HepG2 (cell line): ENCODE measurements around the gene NME2. TPM values are rescaled to one million over a fixed set of nuclear protein-coding genes. Genes with fewer than 3 reads are reported as not detected.

Experiments used
- ATAC-seq: fragments of 200-7000 bp; cut with Tn5 transposase; 3 replicates; pipeline ENCODE4 v1.9.1; 2020; ENCODE audit warnings: mild to moderate bottlenecking, moderate library complexity
- BruUV-seq: library from RNA; stranded (reverse); fragments of 400-500 nt; replicated peaks from 2 replicates; lab custom pipeline; 2021; lab: Mats Ljungman, UMichigan
- CTCF ChIA-PET: fragments of 300-600 bp; formaldehyde crosslinking; extraction: SDS; loops from one replicate; lab custom pipeline; 2021; ENCODE audit warnings: low total read pairs, inconsistent platforms, low intra/inter-chr PET ratio; lab: Yijun Ruan, JAX
- POLR2A ChIA-PET: fragments of 350-600 bp; sonication (Branson Sonifier 250); formaldehyde crosslinking; loops from one replicate; lab custom pipeline; 2020; ENCODE audit warnings: antibody characterized with exemption, inconsistent platforms; lab: Yijun Ruan, JAX
- DNase-seq: peaks from one replicate; pipeline ENCODE4 v3.0.0-alpha.2; 2015; ENCODE audit warnings: low spot score
- FAIRE-seq: peaks from 3 replicates; lab custom pipeline; 2011; peaks lifted over from hg19 to GRCh38; lab: Jason Lieb, UNC
- H2AFZ ChIP-seq: one replicate; pipeline ENCODE4 v1.6.1; 2011; ENCODE audit warnings: low read length, inconsistent platforms
- H3K27ac ChIP-seq: fragments of 300-600 bp; 3 replicates; pipeline ENCODE4 v1.8.0; 2011; ENCODE audit warnings: mixed run types, mild to moderate bottlenecking, mixed read lengths, low read length, inconsistent platforms; ENCODE audit not compliant: insufficient read depth; ENCODE audit errors: extremely low read length
- H3K27me3 ChIP-seq, 2 experiments: fragments of 200-600 bp in 1 of 2; 2 replicates in 1 of 2; 3 replicates in 1 of 2; pipeline versions ENCODE4 v1.6.0 to v1.8.0; 2011; ENCODE audit warnings: low read length in 2 of 2, mild to moderate bottlenecking in 2 of 2, moderate library complexity in 2 of 2, inconsistent platforms in 1 of 2; ENCODE audit not compliant: insufficient read depth in 2 of 2, control insufficient read depth in 1 of 2
- H3K36me3 ChIP-seq, 2 experiments: fragments of 200-600 bp in 1 of 2; replicated peaks in 1 of 2; 2 replicates in 1 of 2; 3 replicates in 1 of 2; pipeline versions ENCODE4 v1.5.1 to v1.8.0; 2011; ENCODE audit warnings: low read length in 2 of 2, inconsistent platforms in 1 of 2; ENCODE audit not compliant: insufficient read depth in 2 of 2, control insufficient read depth in 1 of 2
- H3K4me1 ChIP-seq: 2 replicates; pipeline ENCODE4 v1.5.1; 2012; ENCODE audit warnings: low read length, inconsistent platforms; ENCODE audit not compliant: insufficient read depth
- H3K4me2 ChIP-seq: 2 replicates; pipeline ENCODE4 v1.6.0; 2011; ENCODE audit warnings: low read depth, low read length, inconsistent platforms
- H3K4me3 ChIP-seq, 3 experiments: fragments of 200-600 bp in 1 of 3; sonication (generic), shearing (Covaris generic) in 1 of 3; replicated peaks in 1 of 3; 2 replicates each; pipeline ENCODE4 v1.5.1; 2011 to 2016; ENCODE audit warnings: low read length in 3 of 3, inconsistent platforms in 2 of 3, low read depth in 2 of 3, mild to moderate bottlenecking in 2 of 3, control low read depth in 1 of 3, mixed read lengths in 1 of 3; ENCODE audit not compliant: insufficient read depth in 1 of 3
- H3K79me2 ChIP-seq: one replicate; pipeline ENCODE4 v1.6.1; 2011; ENCODE audit warnings: low read length, inconsistent platforms; ENCODE audit not compliant: insufficient read depth
- H3K9ac ChIP-seq: 2 replicates; pipeline ENCODE4 v1.6.0; 2011; ENCODE audit warnings: mild to moderate bottlenecking, low read depth, low read length, inconsistent platforms; ENCODE audit not compliant: insufficient read depth
- H3K9me3 ChIP-seq: 2 replicates; pipeline ENCODE4 v1.5.1; 2012; ENCODE audit warnings: mild to moderate bottlenecking, low read length
- H4K20me1 ChIP-seq: 2 replicates; pipeline ENCODE4 v1.6.0; 2011; ENCODE audit warnings: inconsistent platforms, mild to moderate bottlenecking, low read length, moderate library complexity; ENCODE audit not compliant: insufficient read depth
- CAMTA2 ChIP-seq: sonication (generic); formaldehyde crosslinking; IDR thresholded peaks from 2 replicates; pipeline ENCODE4 v1.4.0; 2020; ENCODE audit warnings: mild to moderate bottlenecking, missing genetic modification reagents, borderline replicate concordance
- FOXJ3 ChIP-seq: sonication (generic); formaldehyde crosslinking; IDR thresholded peaks from 2 replicates; pipeline ENCODE4 v1.4.0; 2020; ENCODE audit warnings: missing genetic modification reagents, mild to moderate bottlenecking, borderline replicate concordance
- HNRNPK ChIP-seq: fragments of 200-400 bp; formaldehyde crosslinking; IDR thresholded peaks from 2 replicates; pipeline ENCODE4 v1.6.1; 2018; ENCODE audit warnings: low read length, low read depth, moderate library complexity, mild to moderate bottlenecking; ENCODE audit not compliant: poor library complexity, severe bottlenecking
- HOXA7 ChIP-seq: sonication (generic); formaldehyde crosslinking; IDR thresholded peaks from 2 replicates; pipeline ENCODE4 v1.8.1; 2022; ENCODE audit warnings: mild to moderate bottlenecking, missing genetic modification reagents, moderate library complexity
- PHF5A ChIP-seq: IDR thresholded peaks from one replicate; pipeline ENCODE4 v1.6.1; 2018; ENCODE audit warnings: low read depth, missing genetic modification reagents; ENCODE audit not compliant: unreplicated experiment
- SIN3B ChIP-seq: fragments of 150-350 bp; IDR thresholded peaks from 2 replicates; pipeline ENCODE4 v1.6.1; 2014; ENCODE audit warnings: low read length
- TCF12 ChIP-seq, 2 experiments: fragments of 450-650 bp in 1 of 2; sonication (generic) in 1 of 2; formaldehyde crosslinking in 1 of 2; IDR thresholded peaks; 2 replicates each; pipeline versions ENCODE4 v1.6.1 to v1.8.0; 2017 to 2022; ENCODE audit warnings: antibody characterized with exemption in 1 of 2, mild to moderate bottlenecking in 1 of 2, missing genetic modification reagents in 1 of 2, moderate library complexity in 1 of 2
- WGBS: methylation state at CpG from one replicate; pipeline ENCODE4 v1.1.6; 2017; ENCODE audit warnings: low lambda C conversion rate; 5-methylcytosine and 5-hydroxymethylcytosine counted together
- in situ Hi-C: cut with HindIII; loops from 2 replicates; pipeline ENCODE4 v1.10.0; 2017; ENCODE audit warnings: low pct_unique_long_range_greater_than_20kb; ENCODE audit not compliant: extremely low pct_ligation_motif_present
- intact Hi-C: fragments of 100-400 bp; cut with micrococcal nuclease; formaldehyde crosslinking; loops from one replicate; pipeline ENCODE4 v1.10.0; 2022; ENCODE audit not compliant: unreplicated experiment
- polyA plus RNA-seq, 8 experiments: library from polyadenylated mRNA; depleted of rRNA in 3 of 8; stranded (reverse) in 7 of 8; unstranded in 1 of 8; fragments of >200 nt; fragmentation: Illumina TruSeq in 4 of 8; extraction: Trizol in 4 of 8; gene quantifications; 2 replicates each; pipeline versions ENCODE4 v1.2.1 to v1.2.3, GENCODE V29; 2011 to 2016; ENCODE audit warnings: low read depth in 4 of 8, missing spikeins in 1 of 8, mixed read lengths in 1 of 8; ENCODE audit not compliant: insufficient read depth in 1 of 8
- total RNA-seq, 5 experiments: library from RNA; depleted of rRNA; stranded (reverse); fragments of >200 nt; fragmentation: Illumina TruSeq; extraction: Trizol; gene quantifications; 2 replicates each; pipeline ENCODE4 v1.2.3, GENCODE V29; 2016; ENCODE audit warnings: low read depth in 1 of 5
- TF ChIP-seq, protein P1 (sequence below): sonication (generic); formaldehyde crosslinking; IDR thresholded peaks from 2 replicates; pipeline ENCODE4 v1.4.0; 2020; ENCODE audit warnings: low read depth, mild to moderate bottlenecking, missing genetic modification reagents
- TF ChIP-seq, protein P2 (sequence below), 2 experiments: IDR thresholded peaks; 2 replicates each; pipeline ENCODE4 v1.6.1; 2011 to 2012; ENCODE audit warnings: low read length in 2 of 2, borderline replicate concordance in 1 of 2, low read depth in 1 of 2, mild to moderate bottlenecking in 1 of 2, moderate library complexity in 1 of 2
- TF ChIP-seq, protein P3 (sequence below): sonication (generic); formaldehyde crosslinking; IDR thresholded peaks from 2 replicates; pipeline ENCODE4 v1.5.0; 2020; ENCODE audit warnings: missing genetic modification reagents

The NME2 gene
- total and polyA plus RNA-seq, 2 of the 13 experiments (the other 11 are each of a cell fraction or from before 2014, with no cell fraction given), result 790 to 1,213 TPM

DNA sequence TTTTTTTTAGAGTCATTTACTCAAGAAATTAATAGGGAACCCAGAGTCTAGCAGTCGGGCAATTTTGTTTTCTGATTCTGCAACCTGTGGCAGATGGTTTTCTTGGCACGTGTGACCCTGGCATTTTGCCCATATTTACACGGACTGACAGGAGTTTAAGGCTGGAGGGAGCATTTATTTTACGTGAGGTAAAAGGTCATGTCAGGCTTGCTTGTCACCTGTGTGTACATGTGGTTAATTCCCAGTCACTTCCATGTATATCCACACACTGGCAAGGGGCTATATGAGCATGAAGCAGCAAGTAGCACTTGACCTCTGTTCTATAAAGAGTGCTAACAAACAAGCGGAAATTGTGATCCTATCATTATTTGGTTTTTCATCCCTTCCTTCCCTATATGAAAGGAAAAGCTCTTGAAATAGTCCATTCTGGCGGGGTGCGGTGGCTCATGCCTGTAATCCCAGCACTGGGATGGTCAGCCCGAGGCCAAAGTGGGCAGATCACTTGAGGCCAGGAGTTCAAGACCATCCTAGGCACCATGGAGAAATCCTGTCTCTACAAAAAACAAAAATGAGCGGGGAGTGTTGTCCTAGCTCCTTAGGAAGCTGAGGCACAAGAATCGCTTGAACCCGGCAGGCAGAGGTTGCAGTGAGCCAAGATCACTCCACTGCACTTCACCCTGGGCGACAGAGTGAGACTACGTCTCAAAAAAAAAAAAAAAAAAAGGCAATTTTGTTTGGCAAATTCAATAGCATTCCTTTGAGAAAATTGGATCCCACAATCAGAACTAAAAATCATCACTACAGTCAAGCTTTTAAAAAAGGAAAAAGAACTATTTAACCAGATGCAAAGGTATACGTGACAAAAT lies 47.6 kb upstream of the NME2 start (continued):
- TF ChIP-seq, protein P1, sequence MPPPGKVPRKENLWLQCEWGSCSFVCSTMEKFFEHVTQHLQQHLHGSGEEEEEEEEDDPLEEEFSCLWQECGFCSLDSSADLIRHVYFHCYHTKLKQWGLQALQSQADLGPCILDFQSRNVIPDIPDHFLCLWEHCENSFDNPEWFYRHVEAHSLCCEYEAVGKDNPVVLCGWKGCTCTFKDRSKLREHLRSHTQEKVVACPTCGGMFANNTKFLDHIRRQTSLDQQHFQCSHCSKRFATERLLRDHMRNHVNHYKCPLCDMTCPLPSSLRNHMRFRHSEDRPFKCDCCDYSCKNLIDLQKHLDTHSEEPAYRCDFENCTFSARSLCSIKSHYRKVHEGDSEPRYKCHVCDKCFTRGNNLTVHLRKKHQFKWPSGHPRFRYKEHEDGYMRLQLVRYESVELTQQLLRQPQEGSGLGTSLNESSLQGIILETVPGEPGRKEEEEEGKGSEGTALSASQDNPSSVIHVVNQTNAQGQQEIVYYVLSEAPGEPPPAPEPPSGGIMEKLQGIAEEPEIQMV (CRISPR knock-in tag), result no peak
- TF ChIP-seq PHF5A (CRISPR knock-in tag), result no peak
- TF ChIP-seq HOXA7 (CRISPR knock-in tag), result no peak
- no peak for TF ChIP-seq SIN3B

DNA sequence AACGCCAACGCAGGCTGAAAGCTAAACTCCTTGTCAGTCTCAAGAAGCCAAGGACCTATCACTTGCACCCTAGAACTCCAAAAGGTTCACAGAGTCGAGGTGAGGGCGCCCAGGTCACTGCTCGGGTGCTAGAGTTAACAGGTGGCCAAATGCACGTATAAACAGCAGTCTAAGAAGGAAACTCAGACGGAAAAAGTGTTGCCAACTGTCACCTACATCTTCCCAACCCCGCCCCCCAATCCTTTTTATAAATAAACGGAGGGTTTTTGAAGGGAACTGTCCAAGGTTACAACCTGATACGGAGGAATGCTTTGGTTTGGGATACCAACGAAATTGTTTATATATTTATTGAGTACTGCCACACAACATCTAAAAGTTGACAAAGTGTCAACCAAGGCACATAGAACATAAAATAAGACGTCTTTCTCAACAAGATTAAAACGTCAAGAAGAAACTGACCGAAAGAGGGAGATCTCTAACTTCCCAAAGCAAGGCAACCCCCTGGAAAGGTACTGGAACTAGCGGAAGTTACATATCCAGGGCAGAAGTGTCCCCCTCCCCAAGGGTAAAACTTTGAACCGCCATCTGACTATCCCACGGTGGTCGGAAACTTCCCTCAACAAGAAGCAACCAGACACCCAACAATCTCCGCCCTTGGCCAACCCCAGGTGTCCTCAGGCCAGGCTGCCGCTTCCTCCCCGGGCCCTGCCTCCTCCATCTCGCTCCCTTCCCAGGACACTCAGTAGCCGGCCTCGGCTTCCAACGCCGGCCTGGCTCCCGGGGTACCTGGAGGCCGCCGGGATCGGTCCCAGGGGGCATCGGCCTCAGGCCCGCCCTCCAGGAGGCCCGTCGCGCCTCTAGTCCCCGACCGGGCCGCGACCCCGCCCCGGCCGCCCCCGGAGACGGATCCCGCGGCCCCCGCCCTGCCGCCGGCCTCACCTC lies 46.5 kb upstream of the NME2 start:
- TSS peak; percentile 57 for BruUV-seq
- ChIA-PET POLR2A (interaction anchor here (0.7 to 2.7 kb wide), 8 partner anchors 8 to 253 kb away, joined by 3 to 39 read pairs (median 5); partner anchors contain the start of genes NME1 and TOB1), CTCF (interaction anchor here (0.9 to 3.3 kb wide), 2 partner anchors 33 to 47 kb away, joined by 4 to 14 read pairs; partner anchors contain the start of genes NME1 and NME2)
- H4K20me1 ChIP-seq, result peaks cover 31% of the 10 kb centered on the region
- H3K9me3 ChIP-seq, result no peaks in the 10 kb centered on the region
- intact Hi-C loops (no loop called here), in situ Hi-C loops (no loop called here)
- peak overlapping the region; percentile 94 for H3K9ac ChIP-seq
- peak overlapping the region; percentile 88 for H3K27ac ChIP-seq
- WGBS, result 2% methylated on average over 27 of the region's 49 CpGs
- H3K36me3 ChIP-seq, result peaks cover 0 to 3% of the 10 kb centered on the region in 2 experiments; a peak in 1 of 5 replicates
- peaks cover 0 to 3% of the 10 kb centered on the region in 2 experiments; a peak in 1 of 5 replicates for H3K27me3 ChIP-seq
- H3K4me3 ChIP-seq, result peak overlapping the region; percentile 69 to 100 (median 97)
- peaks cover 64% of the 10 kb centered on the region for H3K4me1 ChIP-seq
- FAIRE-seq (peak; percentile 43), DNase-seq (peak; percentile 65), ATAC-seq (peak; percentile 56)
- H3K4me2 ChIP-seq, result peak overlapping the region; percentile 94
- H3K79me2 ChIP-seq, result peaks cover 52% of the 10 kb centered on the region
- H2AFZ ChIP-seq, result no peak overlapping the region
- no peak for TF ChIP-seq HNRNPK
- no peak for TF ChIP-seq FOXJ3
- peak; percentile 88 for TF ChIP-seq CAMTA2 (CRISPR knock-in tag)
- TF ChIP-seq, protein P2, sequence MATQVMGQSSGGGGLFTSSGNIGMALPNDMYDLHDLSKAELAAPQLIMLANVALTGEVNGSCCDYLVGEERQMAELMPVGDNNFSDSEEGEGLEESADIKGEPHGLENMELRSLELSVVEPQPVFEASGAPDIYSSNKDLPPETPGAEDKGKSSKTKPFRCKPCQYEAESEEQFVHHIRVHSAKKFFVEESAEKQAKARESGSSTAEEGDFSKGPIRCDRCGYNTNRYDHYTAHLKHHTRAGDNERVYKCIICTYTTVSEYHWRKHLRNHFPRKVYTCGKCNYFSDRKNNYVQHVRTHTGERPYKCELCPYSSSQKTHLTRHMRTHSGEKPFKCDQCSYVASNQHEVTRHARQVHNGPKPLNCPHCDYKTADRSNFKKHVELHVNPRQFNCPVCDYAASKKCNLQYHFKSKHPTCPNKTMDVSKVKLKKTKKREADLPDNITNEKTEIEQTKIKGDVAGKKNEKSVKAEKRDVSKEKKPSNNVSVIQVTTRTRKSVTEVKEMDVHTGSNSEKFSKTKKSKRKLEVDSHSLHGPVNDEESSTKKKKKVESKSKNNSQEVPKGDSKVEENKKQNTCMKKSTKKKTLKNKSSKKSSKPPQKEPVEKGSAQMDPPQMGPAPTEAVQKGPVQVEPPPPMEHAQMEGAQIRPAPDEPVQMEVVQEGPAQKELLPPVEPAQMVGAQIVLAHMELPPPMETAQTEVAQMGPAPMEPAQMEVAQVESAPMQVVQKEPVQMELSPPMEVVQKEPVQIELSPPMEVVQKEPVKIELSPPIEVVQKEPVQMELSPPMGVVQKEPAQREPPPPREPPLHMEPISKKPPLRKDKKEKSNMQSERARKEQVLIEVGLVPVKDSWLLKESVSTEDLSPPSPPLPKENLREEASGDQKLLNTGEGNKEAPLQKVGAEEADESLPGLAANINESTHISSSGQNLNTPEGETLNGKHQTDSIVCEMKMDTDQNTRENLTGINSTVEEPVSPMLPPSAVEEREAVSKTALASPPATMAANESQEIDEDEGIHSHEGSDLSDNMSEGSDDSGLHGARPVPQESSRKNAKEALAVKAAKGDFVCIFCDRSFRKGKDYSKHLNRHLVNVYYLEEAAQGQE (IDR thresholded peaks at IDR 0.05; ENCODE audit: borderline replicate concordance in 1 of 2, low read depth in 1 of 2, low read length in 2 of 2), result peak; percentile 19 to 92; a peak in 3 of 4 replicates
- TF ChIP-seq, protein P3, sequence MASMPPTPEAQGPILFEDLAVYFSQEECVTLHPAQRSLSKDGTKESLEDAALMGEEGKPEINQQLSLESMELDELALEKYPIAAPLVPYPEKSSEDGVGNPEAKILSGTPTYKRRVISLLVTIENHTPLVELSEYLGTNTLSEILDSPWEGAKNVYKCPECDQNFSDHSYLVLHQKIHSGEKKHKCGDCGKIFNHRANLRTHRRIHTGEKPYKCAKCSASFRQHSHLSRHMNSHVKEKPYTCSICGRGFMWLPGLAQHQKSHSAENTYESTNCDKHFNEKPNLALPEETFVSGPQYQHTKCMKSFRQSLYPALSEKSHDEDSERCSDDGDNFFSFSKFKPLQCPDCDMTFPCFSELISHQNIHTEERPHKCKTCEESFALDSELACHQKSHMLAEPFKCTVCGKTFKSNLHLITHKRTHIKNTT (CRISPR knock-in tag), result no peak
- TF ChIP-seq TCF12 (IDR thresholded peaks at IDR 0.05), result no peak
- 0 out of 2 replicates have a peak, but pooled peaks have one; percentile 33 for TF ChIP-seq TCF12 (CRISPR knock-in tag; IDR thresholded peaks at IDR 0.05)
